GM18870 (cell line): ENCODE measurements around the gene UBAC1.
"Not testable (repeated sequence)": the region's sequence is repeated elsewhere in the genome, so short reads cannot be mapped to it uniquely, and the experiment has no call there.

ENCODE experiments used
- ATAC-seq: cut with Tn5 transposase; IDR thresholded peaks from one replicate; pipeline ENCODE4 v1.9.1; 2021; ENCODE audit warnings: moderate library complexity; ENCODE audit not compliant: unreplicated experiment

The UBAC1 gene

DNA sequence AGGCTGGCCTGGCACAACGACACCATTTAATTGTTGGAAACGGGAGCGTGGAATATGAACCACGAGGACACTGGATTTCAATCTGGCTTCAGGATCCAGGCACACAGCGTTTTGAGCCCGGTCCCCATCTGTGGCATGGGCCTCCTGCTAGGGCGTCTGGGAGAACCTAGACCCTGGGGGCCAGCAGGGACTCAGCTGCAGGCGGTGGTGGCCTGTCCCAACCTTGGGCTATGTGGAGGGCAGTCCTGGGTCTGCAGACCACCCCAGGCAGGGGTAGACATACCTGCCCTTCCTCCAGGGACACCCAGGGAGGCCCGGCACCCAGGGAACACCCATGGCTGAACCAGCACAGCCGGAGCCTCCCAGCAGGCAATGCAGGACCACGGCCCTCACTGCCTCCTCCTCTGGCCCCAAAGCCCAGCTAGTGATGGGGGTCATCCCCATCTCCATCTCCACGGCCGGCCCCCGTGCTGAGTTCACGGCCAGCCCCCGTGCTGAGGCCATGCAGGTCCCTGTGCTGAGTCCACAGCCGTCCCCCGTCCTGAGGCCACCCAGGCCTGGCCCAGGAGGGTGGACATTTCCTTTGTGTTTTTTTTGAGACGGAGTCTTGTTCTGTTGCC lies 18.5 kb upstream of the UBAC1 start:
- no peak for ATAC-seq

DNA sequence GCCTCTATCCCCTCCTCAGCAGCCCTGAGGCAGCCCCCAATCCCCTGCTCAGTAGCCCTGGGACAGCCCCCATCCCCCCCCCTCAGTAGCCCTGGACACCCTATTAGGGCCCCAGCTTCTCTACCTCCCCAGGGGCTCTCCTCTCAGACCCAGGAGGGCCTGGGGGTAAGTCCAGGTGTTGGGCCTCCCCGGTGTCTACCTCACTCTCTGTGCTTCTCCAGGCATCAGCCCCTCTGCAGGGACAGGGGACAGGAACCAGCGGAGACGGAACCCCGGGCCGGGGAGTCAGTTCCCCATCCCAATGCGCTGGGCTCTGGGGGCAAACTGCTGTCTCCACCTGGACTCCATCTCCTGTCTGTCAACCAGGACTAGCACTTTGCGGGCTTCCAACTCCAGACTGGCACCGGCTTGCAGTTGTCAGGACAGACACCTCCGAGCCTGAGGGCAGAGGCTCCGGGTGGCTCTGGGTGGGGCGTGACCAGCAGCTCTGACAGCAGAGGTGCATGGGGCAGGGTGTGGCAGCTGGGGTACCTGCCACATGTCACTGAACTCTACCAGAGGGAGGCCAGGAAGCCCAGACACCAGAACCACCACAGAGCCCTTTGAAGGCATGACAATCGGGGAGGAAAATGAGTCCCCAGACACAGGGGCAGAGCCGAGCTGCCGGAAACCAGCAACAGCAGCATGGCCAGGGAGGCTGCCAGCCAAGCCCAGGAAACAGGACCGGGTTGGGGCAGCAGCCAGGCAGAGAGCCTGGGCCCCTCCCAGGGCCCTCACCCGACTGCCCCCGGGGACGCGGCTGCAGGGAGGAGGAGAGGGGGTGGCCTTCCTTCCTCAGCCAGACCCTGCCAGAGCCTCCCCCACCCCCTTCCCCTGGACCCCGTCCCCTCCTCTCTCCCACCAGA lies 17.7 kb upstream of the UBAC1 start:
- ATAC-seq, result no peak

DNA sequence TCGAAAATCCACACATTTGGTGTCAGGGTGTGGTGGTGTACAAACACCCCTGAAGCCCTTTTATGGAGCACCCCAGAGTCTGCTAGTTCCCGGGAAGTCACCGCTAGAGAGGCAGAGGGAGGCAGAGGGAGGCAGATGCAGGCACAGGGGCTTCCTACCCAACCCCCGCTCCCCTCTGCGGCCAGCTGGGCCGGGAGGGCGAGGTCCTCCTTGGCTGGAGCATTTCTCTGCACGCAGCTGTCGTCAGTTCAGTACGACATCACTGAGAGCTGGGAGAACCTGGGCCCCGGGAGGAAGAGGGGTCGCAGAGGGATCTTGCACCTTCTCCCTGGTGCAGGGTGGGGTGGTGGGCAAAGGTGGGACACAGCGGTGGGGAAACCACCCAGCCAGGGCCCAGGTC lies 15.8 kb upstream of the UBAC1 start:
- no peak for ATAC-seq

DNA sequence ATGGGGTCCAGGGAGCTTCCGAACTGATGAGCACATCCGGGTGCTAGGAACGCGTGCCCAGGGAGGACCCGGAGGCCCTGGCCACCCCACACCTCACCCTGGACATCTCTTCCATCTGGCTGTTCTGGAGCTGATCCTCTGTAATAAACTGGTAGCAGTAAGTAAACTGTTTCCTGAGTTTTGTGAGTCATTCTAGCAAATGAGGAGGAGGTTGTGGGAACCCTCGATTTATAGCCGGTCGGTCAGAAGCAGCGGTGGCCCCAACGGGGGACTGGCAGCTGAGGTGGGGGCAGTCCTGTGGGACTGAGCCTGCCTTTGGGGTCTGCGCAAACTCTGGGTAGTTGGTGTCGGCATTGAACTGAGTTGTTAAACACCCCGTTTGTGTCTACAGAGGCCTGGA lies 15.4 kb upstream of the UBAC1 start:
- ATAC-seq, result no peak

DNA sequence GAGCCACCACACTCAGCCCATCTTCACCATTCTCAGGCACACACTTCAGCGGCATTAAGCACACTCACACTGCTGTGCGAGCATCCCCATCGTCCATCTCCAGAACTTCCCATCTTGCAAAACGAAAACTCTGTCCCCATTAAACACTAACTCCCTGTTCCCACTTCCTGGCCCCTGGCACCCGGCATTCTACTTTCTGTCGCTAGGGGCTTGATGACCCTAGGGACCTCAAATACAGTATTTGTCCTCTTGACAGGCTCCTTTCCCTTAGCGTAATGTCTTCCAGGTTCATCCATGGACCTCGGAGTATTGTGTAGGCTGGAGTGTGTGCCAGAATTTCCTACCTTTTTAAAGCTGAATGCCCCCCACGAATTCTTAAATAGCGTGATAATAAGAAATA lies 14.7 kb upstream of the UBAC1 start:
- ATAC-seq, result no peak

DNA sequence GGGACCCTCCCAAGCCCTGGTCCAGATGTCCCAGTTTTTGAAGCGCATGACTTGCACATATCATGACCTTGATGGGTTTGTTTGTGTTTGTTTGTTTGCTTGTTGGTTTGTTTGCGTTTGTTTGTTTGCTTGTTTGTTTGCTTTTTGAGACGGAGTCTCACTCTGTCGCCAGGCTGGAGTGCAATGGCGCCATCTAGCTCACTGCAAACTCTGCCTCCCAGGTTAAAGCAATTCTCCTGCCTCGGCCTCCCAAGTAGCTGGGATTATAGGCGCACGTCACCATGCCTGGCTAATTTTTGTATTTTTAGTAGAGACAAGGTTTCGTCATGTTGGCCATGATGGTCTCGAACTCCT lies 13.0 kb upstream of the UBAC1 start:
- no peak for ATAC-seq

DNA sequence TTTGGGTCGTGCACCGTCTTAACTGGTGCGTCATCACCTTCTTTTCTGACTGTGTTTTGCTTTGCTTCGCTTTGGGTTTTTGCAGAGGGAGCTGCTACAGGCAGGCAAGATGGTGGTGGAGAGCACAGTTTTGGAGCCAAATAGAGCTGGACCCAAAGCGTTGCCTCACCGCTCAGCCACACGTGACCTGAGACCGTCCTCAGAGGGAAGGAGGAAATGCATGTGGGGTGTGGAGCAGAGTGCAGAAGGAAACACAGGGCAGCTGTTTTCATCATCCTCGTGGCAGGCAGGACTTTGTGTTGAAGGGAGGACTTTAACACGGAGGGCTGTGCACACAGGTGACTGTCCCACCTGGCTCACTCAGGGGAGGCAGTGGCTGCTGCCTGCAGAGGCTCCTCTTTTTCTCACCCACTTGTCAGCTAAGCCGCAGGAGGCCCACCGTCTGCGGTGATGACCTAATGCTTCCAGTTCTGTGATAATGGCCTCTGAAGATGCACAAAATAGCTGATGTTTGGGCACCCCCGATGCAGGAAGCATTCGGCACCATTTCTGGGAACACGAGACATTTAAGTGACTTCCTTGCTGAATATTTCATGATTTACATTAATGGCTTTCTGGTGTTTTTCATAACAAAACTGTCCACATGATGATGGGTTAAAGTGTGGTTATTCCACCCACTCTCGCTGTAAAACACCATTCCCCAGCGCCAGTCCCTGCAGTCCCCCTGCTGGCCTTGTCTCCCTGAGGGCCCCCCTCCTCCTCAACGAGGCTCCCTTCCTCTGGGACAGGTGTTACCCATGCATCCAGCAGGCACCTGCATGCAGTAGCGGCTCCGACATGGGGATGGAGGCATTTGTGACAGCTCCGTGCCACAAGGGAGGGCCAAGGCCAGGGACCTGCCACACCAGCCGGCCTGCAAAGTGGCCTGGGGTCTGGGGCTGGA lies 12.4 kb upstream of the UBAC1 start:
- no peak for ATAC-seq

DNA sequence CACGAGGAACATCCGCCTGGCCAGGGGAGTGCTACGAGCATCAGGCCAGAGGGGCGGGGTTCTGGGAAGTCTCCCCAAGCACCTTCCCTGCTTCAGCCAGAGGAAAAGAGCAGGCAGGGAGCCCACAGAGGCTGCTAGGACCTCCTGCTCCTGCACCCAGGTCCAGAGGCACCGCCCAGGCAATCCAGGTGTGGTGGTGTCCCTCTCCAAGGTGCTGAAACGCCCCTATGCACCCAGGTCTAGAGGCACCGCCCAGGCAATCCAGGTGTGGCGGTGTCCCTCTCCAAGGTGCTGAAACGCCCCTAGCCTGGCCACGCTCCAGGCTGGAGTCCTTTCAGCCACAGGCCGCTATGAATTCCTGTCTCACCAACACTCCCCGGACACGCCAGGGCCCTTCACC lies 10.7 kb upstream of the UBAC1 start:
- ATAC-seq, result no peak

DNA sequence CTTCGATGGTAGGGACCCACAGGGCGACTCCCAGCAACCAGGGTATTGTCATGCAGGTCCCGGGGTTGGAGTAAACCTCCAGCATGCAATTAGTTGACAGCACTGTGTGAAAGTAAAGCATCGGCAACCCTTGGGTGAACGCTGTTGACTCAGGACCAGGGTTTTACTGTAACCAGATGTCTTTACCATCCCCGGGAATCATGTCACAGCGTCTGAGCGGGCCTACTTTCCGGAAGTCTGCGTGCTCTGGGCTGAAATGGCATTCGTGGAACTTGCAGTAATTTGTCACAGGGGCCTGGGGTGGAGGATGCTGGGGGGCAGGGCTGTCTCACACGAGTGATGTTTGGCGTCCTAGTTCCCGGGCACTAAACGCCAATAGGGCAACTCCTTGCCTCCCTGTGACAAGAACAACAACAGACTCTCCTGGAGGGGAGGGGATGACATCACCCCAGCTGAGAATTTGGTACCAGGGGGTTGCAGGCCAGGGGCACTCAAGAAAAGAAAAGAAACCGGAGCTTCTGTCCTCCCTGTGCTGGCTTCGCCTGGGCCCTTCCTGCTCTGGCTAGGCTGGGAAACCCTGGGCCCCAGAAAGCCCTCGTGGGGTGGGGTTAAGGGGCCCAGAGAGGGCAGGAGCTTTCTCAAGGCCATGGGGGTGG lies 10.1 kb upstream of the UBAC1 start:
- no peak for ATAC-seq

DNA sequence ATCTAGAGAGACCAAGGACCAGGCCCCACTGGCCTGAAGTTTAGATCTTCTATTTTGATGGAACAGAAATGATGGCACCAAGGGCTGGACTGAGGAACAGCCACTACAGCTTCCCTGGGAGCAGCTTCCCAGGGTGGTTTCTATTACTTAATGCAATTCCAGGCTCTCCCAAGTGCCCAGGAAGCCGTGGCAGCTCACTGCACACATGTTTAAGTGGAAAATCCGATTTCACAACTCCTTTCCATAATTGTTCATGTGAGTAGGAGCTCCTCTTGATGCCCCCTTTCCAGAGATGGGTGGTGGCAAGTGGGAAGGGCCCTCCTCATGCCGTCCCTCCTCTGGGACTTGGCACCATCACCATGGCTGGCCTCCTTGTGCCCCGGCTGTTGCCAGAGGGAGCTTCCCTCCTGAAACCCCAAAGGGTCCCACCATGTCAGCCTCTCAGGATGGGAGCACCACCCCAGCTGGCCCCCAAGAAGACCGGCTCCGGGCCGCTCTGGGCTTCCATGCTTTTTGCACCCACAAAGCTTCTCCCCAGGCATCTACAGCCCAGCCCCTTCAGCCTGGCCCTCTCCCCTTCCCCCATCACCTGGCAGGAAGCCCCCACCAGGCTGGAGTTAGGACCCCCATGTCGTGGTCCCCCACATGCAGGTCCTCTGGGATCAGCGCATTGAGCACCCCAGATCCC lies 9.1 kb upstream of the UBAC1 start:
- ATAC-seq, result no peak

DNA sequence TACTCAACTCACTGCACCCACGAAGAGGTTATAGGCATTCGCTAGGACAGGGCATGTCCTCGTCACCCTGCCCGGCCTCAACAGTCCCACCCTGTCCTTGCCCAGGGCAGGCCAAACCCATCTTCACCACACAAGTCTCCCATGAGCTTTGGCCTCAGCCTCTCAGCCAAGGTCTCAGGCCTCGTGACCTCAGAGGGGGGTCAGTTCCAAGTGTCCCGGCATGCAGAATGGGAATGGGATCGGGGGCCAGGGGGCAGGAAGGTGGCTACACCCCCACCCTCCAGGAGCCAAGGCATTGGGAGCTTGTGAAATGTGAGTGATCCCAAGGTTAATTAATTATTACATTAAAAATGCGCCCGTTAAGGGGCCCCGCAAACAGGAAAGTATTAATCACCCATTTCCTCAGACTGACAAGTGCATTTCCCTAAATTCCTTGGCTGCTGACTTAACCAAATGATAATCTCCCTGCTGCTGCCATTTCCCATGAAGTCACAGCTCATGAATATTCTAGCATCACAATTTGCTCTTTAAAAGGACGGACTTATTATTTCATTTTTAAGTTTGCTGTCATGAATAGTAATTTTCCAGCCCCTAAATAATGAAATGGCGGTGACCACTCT lies 8.0 kb upstream of the UBAC1 start:
- ATAC-seq, result no peak

DNA sequence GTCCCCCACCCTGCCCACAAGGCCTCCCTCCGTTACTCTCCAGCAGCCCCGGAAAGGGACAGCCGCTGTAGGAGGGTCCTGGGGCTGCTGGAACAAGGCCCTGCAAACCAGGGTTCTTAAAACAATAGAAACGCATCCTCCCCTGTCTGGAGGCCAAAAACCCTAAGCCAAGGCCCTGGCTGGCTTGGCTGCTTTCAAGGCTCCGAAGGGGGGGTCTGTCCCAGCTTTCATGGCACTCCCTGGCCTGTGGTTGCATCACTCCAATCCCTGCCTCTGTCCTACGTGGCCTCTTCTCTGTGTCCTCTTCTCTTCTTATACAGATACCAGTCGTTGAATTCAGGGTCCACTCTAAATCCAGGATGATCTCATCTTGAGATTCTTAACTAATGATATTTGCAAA lies 7.4 kb upstream of the UBAC1 start:
- no peak for ATAC-seq

DNA sequence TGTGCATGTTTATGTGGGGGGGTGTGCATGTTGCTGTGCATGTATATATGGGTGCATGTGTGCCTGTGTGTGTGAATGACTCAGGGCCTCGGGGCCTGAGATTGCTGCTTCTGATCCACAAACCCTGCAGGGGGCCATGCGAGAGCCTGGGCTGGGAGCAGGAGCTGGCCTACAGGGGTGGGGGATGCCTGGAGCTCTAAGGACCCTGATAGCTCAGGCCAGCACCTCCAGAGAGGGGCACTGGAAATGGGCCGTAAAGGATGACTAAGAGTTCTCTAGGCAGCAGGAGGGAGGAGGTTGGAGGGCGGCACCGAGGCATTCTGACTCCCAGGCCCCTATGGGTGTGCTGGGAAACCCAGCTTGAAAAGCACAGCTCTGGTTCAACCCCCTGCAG lies 6.9 kb upstream of the UBAC1 start:
- no peak for ATAC-seq

DNA sequence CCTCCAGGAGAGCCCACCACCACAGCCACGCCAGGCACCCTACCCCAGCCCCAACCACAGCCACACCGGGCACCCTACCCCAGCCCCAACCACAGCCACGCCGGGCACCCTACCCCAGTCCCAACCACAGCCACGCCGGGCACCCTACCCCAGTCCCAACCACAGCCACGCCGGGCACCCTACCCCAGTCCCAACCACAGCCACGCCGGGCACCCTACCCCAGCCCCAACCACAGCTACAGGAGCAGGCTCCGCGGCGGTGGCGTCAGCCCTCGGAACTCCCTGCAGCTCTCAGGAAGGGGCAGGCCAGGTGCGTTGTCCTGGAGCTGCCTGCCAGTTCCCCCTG lies 5.7 kb upstream of the UBAC1 start:
- ATAC-seq, result not testable (repeated sequence)

DNA sequence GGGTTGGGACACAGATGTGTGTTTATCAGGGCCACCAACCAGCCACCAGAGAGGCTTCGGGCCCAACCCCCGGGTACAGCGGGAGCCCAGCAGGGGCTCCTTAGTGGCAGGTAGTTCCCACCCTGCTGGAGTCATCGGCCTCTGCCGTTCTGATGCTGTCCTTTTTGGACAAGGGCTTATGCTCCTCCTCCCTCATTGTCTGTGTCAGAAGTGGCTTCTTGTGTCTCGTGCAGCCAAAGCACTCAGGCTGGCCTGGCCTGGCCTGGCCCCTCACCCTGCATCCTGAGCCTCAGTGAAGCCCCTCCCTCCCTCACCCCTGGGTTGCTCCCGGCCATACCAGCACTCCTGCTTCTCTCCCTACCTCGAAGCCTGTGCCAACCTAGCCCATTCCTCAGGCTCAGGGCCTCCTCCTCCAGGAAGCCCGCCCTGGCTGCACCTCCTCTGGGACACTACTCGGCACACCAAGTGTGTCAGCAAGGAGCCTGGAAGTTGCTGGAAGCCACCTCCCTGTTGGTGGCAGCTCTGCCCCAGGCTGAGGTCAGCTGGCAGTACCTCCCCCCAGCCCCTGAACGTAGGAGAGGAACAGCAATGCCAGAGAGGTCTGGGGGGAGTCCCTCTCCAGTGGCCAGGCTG lies 4.1 kb upstream of the UBAC1 start:
- ATAC-seq, result no peak

DNA sequence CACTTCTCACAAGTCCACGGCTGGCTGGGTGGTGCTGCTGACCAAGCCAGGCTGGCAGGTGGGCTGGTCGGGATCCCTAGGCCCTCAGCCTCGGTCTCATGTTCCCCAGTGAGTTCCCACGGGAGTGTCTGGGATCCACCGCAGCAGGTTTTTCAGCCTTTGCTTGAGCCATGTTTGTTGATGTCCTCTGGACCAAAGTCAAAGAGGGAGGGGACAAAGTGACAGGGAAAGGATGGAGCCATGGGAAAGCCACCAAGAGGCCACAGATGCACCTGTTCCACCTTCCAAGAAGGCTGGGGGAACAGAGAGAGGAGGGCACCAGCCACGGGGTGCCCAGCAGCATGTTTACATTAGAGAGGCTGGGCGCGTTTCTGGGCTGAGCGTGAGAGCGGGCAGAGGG lies 2.8 kb upstream of the UBAC1 start:
- no peak for ATAC-seq

DNA sequence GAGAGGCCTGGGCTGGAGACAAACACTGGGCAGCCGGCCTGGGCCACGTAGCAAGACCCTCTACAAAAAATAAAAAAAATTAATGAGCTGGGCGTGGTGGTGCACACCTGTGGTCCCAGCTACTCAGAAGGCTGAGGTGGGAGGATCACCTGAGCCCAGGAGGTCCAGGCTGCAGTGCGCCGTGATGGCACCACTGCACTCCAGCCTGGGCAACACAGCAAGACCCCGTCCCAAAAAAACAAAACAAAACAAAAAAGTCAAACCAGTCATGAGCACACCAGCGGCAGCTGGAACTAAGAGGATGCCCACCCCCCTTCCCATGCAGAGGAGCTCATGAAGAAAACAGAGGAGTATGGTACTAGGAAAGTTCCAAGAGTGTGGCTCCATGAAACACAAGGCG lies 2.2 kb upstream of the UBAC1 start:
- no peak for ATAC-seq

DNA sequence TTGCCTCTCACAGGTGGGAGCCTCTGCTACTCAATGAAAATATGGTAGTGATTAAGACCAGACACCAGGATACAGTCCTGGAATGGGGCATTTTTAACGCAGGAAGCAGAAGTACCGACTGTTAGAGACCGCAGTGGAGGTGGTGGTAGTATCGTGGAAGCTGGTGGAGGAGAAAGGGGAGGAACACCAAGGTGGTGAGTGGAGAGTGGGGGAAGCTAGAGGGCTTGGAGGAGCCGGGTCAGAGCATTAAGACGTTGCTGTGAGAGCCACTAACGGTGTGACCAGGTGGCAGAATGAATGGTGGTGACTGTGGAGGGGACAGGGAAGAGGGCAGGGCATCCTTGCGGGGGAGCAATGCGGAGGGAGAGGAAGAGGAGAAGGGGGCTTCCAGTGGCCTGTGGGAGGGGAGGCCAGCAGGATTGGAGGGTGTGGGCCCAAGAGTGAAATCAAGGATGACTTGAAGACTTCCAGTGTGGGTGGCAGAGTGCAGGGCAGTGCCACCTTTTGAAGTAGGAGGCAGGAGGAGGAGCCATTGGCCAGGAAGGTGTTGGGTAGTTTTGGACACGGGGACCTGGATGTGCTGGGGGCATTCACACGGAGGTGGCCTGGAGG lies 1.6 kb upstream of the UBAC1 start:
- no peak for ATAC-seq
